GM18870 (cell line): ENCODE measurements around the gene RBMXL3.
"Not testable (repeated sequence)": the region's sequence is repeated elsewhere in the genome, so short reads cannot be mapped to it uniquely, and the experiment has no call there.

Experiments used
- ATAC-seq: cut with Tn5 transposase; IDR thresholded peaks from one replicate; pipeline ENCODE4 v1.9.1; 2021; ENCODE audit warnings: moderate library complexity; ENCODE audit not compliant: unreplicated experiment

The RBMXL3 gene

DNA sequence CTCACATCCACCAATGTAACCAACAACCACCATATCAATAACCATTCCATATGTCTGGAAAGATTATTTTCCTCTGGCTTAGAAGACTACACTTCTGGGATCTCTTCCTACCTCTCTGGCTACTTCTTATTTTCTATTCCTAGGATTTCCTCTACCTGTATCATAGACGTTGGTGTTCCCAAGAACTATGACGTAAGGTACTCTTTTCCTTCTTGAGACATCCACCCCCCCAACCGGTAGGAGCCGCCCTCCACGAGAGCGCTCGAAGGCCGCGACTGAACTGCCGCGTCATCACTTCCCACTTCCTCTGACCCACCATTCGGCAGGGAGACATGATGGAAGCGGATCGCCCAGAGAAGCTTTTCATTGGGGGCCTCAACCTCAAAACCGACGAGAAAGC is at the start of gene RBMXL3:
Gene RBMXL3 (plus strand): TSS at position 301 of the 400 bp plus-strand sequence. CDS start 32 bp downstream, at position 333.
- no peak for ATAC-seq

DNA sequence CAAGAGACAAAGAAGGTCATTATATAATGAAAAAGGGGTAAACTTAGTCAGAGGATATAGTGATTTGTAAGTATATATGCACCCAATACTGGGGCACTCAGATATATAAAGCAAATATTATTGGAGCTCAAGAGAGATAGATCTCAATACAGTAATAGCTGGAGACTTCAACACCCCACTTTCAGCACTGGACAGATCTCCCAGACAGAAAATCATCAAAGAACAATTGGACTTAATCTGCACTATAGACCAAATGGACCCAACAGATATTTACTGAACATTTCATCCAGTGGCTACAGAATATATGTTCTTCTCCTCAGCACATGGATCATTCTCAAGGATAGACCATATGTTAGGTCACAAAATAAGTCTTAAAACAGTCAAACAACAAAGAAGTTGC is 47.2 kb upstream of the RBMXL3 start:
- no peak for ATAC-seq

DNA sequence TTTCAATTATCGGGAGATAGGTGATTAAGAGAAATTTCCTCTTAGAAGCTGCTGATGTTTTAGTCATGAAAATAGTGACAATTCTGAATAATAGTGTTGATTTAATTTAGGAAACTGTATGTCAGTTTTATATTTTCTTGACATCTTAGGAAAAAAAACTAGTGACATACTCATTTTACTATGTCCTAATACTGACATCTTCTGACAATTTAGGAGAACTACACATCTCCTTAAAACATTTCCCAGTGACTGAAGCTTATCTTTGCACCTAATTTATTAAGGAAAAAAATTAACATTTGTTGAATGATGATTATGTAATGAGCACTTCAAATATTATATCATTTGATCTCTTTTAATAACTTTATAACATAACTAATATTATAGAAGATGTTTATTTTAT is 42.0 kb upstream of the RBMXL3 start:
- ATAC-seq: no peak

DNA sequence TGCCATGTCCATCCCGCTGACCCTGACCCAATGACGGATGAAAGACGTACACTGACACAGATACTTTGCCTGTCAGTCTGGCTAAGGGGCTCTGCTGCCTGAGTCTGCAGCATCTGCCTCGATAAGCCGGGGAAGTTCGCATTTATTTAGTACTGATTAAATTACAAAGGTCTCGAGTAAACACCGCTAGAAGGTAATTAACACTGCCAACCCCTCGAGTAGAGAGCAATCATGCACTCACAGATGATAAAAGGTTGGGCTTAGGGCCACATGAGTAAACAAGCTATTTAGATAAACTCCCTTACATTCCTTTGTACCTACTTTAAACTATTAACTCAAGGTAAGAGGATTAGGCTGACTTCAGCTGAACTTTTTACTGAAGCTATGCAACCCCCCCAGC is 16.0 kb upstream of the RBMXL3 start:
- no peak for ATAC-seq

DNA sequence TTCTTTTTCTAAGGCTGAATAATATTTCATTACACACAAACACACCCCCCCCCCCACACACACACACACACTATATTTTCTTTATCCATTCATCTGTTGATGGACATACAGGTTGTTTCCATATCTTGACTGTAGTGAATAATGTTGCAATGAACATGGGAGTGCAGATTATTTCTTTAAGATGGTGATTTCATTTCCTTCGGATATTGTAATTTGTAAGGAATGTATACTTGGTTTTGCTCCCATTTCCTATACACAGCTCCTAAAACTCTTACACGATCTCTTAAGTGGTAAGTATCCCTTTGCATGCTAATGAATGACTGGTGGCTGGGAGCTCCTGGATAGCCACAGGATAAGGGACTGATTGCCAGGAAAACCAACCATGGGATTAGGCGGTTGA is 14.7 kb upstream of the RBMXL3 start:
- ATAC-seq: no peak

DNA sequence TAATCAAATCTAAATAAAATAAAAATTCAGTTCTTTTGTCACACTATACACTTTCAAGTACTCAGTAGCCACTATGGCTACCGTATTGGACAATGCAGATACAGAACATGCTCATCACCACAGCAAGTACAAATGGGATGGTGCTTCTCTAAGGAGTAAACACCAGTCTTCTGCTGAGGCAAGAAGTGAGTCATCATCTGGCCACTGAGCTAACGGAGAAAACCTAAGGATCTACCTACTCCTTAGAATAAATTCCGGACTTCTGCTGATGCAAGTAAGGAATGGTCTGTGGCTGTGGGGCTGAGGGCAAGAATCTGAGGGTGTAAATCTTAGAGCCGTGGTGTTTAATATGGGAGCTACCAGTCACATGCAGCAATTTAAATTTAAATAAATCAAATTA is 11.3 kb upstream of the RBMXL3 start:
- ATAC-seq: no peak

DNA sequence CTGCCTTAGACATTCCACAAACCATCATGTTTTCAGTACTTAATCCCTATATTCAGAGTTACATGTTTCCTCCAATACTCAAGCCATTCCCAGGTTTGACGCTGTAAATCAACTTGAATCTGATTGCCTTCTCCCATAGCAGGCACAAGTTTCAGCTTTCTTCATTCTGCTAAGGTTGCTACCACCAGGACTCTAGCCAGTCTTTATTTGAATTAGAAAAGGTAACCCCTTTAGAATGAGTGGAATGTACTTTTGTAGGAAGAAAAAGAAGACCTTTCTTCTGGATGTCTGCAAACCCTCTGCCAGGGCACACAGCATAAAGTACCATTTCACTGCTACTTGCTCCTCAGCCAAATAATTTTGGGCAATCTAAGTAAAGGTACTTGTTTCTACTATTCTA is 10.7 kb upstream of the RBMXL3 start:
- ATAC-seq: no peak

DNA sequence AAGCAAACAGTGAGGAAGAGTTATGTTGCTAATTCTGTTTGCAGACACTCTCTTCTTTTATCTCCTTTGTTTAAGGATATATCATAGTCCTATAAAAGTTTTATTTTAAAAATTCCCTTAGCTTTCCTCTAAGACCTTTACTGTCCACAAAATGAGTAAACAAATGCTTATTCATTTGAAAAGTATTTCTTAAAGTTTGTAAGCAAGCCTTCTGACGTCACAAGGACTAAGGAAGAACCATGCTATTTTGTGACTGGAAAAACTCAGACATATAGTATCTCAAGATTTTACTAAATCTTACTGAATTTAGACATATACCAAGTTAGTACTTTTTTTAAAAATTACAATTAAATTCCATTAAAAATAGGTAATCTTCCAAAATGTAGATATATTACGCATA is 5.2 kb upstream of the RBMXL3 start:
- no peak for ATAC-seq

DNA sequence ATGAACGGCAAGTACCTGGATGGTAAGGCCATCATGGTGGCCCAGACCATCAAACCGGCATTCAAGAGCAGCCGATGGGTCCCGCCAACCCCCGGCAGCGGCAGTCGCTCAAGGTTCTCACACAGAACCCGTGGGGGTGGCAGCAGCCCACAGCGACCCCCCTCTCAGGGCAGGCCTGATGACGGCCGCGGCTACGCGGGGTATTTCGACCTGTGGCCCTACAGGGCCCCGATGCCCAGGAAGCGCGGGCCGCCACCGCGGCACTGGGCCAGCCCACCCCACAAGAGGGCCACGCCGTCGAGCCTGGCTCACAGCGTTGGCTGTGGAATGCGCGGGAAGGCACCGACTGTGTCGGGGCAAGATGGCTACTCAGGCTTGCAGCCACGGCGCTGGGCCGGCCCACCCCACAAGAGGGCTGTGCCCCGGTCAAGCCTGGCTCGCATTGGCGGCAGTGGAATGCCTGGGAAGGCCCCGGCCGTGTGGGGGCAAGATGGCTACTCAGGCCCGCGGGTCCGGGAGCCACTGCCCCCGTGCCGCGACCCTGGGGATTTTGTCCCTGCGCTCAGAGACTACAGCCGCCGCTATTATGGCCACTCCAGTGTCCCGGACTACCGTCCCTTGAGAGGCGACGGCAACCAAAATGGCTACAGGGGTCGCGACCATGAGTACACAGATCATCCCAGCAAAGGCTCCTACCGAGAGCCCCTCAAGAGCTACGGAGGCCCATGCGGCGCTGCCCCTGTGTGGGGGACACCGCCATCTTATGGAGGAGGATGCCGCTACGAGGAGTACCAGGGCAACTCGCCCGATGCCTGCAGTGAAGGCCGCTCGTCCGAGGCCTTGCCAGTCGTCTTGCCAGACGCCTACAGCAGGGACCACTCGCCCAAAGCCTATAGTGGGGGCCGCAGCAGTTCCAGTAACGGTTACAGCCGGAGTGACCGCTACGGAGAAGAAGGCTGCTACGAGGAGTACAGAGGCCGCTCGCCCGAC is 731 bp downstream of the RBMXL3 start:
- ATAC-seq: no peak

DNA sequence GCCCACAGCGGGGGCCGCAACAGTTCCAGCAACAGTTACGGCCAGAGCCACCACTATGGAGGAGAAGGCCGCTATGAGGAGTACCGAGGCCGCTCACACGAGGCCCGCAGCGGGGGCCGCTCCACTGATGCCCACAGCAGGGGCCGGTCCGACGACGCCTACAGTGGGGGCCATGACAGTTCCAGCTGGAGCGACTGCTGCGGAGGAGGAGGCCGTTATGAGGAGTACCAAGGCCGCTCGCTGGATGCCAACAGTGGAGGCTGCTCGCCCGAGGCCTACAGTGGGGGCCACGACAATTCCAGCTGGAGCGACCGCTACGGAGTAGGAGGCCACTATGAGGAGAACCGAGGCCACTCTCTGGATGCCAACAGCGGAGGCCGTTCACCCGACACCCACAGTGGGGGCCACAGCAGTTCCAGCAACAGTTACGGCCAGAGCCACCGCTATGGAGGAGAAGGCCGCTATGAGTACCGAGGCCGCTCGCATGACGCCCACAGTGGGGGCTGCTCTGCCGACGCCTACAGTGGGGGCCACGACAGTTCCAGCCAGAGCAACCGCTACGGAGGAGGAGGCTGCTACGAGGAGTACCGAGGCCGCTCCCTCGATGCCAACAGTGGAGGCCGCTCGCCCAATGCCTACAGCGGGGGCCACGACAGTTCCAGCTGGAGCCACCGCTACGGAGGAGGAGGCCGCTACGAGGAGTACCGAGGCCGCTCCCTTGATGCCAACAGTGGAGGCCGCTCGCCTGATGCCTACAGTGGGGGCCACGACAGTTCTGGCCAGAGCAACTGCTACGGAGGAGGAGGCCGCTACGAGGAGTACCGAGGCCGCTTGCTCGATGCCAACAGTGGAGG is 1.7 kb downstream of the RBMXL3 start:
- no peak for ATAC-seq

DNA sequence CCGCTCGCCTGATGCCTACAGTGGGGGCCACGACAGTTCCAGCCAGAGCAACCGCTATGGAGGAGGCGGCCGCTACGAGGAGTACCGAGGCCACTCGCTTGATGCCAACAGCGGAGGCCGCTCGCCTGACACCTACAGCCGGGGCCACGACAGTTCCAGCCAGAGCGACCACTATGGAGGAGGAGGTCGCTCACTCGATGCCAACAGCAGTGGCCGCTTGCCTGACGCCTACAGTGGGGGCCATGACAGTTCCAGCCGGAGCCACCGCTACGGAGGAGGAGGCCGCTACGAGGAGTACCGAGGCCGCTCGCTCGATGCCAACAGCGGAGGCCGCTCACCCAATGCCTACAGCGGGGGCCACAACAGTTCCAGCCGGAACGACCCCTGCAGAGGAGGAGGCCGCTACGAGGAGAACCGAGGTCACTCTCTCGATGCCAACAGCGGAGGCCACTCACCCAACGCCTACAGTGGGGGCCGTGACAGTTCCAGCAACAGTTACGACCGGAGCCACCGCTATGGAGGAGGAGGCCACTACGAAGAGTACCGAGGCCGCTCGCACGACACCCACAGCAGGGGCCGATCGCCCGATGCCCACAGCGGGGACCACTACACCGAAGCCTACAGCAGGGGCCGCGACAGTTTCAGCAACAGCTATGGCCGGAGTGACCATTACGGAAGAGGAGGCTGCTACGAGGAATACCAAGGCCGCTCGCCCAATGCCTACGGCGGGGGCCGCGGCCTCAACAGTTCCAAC is 2.5 kb downstream of the RBMXL3 start:
- no peak for ATAC-seq

DNA sequence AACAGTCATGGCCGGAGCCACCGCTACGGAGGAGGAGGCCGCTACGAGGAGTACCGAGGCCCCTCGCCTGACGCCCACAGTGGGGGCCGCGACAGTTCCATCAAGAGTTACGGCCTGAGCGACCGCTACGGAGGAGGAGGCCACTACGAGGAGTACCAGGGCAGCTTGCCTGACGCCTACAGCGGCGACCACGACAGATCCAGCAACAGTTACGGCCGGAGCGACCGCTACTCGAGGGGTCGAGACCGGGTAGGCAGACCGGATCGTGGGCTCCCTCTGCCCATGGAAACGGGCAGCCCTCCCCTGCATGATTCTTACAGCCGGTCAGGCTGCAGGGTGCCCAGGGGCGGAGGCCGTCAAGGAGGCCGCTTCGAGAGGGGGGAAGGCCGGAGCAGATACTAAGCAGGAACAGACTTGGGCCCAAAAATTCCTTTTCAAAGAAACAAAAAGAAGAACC is 3.1 kb downstream of the RBMXL3 start:
- ATAC-seq: no peak

DNA sequence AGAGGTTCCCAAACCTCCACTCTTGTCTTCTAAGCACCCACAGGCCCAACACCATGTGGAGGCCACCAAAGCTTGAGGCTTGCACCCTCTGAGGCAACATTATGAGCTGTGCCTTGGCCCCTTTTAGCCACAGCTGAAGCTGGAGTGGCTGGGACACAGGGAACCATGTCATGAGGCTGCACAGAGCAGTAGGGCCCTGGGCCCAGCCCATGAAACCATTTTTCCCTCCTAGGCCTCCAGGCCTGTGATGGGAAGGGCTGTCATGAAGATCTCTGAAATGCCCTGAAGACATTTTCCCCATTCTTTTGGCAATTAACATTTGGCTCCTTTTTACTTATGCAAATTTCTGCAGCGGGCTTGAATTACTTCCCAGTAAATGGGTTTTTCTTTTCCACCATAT is 14.8 kb downstream of the RBMXL3 start:
- ATAC-seq: no peak

DNA sequence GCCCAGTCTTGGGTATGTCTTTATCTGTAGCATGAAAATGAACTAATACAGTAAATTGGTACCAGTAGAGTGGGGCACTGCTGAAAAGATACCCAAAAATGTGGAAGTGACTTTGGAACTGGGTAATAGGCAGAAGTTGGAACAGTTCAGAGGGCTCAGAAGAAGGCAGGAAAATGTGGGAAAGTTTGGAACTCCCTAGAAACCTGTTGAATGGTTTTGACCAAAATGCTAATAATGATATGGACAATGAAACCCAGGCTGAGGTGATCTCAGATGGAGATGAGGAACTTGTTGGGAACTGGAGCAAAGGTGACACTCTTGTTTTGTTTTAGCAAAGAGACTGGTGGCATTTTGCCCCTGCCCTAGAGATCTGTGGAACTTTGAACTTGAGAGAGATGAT is 20.3 kb downstream of the RBMXL3 start:
- not testable (repeated sequence) for ATAC-seq

DNA sequence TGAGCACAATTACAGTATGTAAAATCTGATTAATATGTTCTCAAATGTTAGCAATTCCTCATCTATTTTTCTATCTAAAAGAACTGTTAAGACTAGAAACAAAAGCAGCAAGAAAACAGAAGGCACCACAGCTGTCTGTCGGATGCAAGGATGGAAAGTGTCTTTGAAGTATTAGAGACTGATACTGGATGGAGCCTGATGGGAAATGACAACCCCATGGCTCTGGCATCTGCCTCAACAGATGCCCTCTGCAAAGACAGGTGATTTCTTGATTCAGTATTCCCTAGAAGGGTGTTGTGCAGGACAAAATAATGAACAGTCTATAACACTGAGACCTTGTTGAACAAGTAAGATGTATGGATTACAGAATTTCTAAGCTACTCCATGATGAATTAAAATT is 24.9 kb downstream of the RBMXL3 start:
- no peak for ATAC-seq

DNA sequence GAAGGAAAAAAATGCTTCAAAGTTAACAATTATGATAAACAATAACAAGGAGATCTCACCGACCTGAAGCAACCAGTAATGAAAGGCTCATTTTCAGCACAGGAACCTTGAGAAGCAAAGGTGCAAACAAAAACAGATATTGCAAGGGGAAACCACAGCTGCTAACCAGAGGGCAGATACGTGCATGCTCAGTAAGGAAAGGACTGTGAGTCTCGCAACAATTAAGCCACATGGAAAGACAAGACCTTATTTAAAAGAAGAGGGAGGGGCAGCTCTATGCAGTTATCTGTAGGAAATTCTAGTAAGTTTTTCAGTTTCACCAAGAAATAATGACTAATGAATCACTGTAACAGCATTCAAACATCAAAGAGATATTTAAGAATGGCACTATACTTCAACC is 25.4 kb downstream of the RBMXL3 start:
- no peak for ATAC-seq

DNA sequence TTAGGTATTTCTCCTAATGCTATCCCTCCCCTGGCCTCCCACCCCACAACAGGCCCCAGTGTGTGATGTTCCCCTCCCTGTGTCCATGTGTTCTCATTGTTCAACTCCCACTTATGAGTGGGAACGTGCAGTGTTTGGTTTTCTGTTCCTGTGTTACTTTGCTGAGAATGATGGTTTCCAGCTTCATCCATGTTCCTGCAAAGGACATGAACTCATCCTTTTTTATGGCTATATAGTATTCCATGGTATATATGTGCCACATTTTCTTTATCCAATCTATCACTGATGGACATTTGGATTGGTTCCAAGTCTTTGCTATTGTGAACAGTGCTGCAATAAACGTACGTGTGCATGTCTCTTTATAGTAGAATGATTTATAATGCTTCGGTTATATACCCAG is 28.1 kb downstream of the RBMXL3 start:
- ATAC-seq: not testable (repeated sequence)

DNA sequence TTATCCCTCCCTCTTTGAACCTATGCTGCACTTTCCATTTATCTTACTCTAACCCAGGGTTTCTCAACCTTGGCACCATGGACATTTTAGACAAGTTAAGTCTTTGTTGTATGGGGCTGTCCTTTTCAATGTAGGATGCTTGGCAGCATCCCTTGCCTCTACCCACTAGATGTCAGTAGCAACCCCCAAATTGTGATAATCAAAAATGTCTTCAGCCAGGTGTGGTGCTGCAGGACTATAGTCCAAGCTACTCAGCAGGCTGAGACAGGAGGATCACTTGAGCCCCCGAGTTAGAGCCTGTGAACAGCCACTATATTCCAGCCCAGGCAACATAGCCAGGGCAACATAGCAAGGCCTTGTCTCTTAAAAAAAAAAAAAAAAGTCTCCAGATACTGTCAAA is 37.7 kb downstream of the RBMXL3 start:
- no peak for ATAC-seq

DNA sequence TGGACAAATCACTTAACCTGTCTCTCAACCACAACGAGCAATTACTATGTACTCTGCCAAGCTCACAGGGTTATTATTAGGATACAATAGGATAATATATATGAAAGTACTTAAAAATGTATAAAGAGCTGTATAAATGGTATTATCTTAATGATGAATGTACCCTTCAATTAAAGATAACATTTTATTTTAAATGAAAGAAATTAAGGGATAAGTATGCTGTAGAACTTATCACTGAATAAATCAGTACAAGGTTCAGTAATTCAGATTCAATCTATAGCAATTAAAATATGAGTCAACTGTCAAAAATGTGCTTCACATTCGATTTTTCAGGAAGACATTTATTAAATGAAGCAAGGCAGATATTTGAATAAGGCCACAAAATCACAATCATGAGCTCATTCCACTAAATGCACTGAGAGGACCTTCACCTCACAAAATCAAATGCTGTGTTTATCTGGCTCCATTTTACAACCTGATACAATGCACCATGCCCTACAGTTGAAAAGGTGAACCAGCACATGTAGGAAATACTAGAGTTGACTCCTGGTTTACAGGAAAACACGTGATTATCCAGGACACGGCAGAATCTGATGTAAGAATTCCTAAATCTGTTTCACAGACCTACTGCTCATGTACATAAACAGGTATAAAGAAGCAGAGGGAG is 40.3 kb downstream of the RBMXL3 start:
- ATAC-seq: no peak

DNA sequence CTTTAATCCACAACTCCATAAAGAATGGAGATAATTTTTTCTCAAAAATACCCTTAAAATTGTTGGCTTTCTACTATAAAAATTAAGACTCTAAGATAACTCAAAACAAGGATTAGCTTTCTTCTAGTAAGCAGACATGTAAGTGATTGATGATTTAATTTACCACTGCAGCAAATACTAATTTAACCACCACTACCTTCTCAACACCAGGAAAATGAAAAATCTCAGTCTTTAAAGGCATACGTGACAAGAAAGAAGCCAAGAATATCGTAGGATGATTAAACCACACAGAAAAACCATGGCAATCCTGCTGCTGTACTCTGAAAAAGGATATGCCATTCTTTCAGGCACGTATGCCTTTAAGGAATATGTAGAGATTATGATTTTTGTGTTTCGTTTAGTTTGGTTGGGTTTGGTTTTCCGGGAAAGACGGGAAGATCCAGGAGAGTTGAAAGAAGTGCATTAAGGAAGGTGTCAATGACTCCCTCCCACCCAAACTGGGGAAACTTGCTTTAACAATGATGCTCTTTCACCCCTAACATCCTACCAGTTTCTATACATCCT is 43.8 kb downstream of the RBMXL3 start:
- no peak for ATAC-seq
